IMR-90 (cell line): Measurements from ENCODE around the gene NR1D2. TPM values are rescaled to one million over a fixed set of nuclear protein-coding genes. Genes with fewer than 3 reads are reported as not detected.

Experiments used
- ATAC-seq: fragments of 200-7000 bp; cut with Tn5 transposase; 2 replicates; pipeline ENCODE4 v1.9.1; 2020; ENCODE audit warnings: low read depth, mild to moderate bottlenecking, moderate library complexity
- BruUV-seq: library from RNA; stranded (reverse); fragments of 400-500 nt; replicated peaks from 2 replicates; lab custom pipeline; 2021; lab: Mats Ljungman, UMichigan
- CTCF ChIA-PET: fragments of 300-600 bp; formaldehyde crosslinking; extraction: SDS; loops from one replicate; lab custom pipeline; 2021; ENCODE audit warnings: antibody characterized with exemption; lab: Yijun Ruan, JAX
- POLR2A ChIA-PET: fragments of 300-600 bp; sonication (Branson Sonifier 250); formaldehyde crosslinking; loops from one replicate; lab custom pipeline; 2022; ENCODE audit warnings: antibody characterized with exemption; ENCODE audit not compliant: unreplicated experiment; lab: Charles Lee
- DNase-seq: peaks from one replicate; pipeline ENCODE4 v3.0.0; 2013
- H2AFZ ChIP-seq: replicated peaks from 2 replicates; pipeline ENCODE3; 2013; ENCODE audit warnings: low read length, mild to moderate bottlenecking; ENCODE audit not compliant: poor library complexity
- H2AK5ac ChIP-seq: 2 replicates; pipeline ENCODE4 v1.6.1; 2013; ENCODE audit warnings: low read depth, low read length, inconsistent platforms
- H2AK9ac ChIP-seq: replicated peaks from 2 replicates; pipeline ENCODE3; 2013; ENCODE audit warnings: mild to moderate bottlenecking, low read depth, low read length, moderate library complexity; ENCODE audit not compliant: poor library complexity
- H2BK120ac ChIP-seq: 2 replicates; pipeline ENCODE4 v1.6.1; 2013; ENCODE audit warnings: low read depth, low read length, inconsistent platforms
- H2BK15ac ChIP-seq: 3 replicates; pipeline ENCODE4 v1.6.1; 2013; ENCODE audit warnings: low read depth, low read length, inconsistent platforms
- H2BK20ac ChIP-seq: 2 replicates; pipeline ENCODE4 v1.6.1; 2013; ENCODE audit warnings: low read depth, mild to moderate bottlenecking, inconsistent platforms, low read length, moderate library complexity
- H2BK5ac ChIP-seq: 2 replicates; pipeline ENCODE4 v1.6.1; 2013; ENCODE audit warnings: mild to moderate bottlenecking, low read depth, low read length, inconsistent platforms; ENCODE audit not compliant: poor library complexity, severe bottlenecking
- H3K14ac ChIP-seq: replicated peaks from 2 replicates; pipeline ENCODE4 v1.6.1; 2013; ENCODE audit warnings: low read depth, low read length, inconsistent platforms
- H3K18ac ChIP-seq: 2 replicates; pipeline ENCODE4 v1.6.1; 2013; ENCODE audit warnings: low read depth, low read length, control low read depth
- H3K23ac ChIP-seq: 2 replicates; pipeline ENCODE4 v1.6.1; 2013; ENCODE audit warnings: low read depth, low read length, inconsistent platforms
- H3K27ac ChIP-seq: 2 replicates; pipeline ENCODE4 v1.5.1; 2013; ENCODE audit warnings: mild to moderate bottlenecking, control low read depth, low read length; ENCODE audit not compliant: insufficient read depth
- H3K27me3 ChIP-seq: 2 replicates; pipeline ENCODE4 v1.6.1; 2013; ENCODE audit warnings: low read length; ENCODE audit not compliant: control insufficient read depth, insufficient read depth
- H3K36me3 ChIP-seq: 2 replicates; pipeline ENCODE4 v1.6.1; 2013; ENCODE audit warnings: low read length, mixed read lengths; ENCODE audit not compliant: control insufficient read depth, insufficient read depth
- H3K4ac ChIP-seq: 2 replicates; pipeline ENCODE4 v1.6.1; 2013; ENCODE audit warnings: low read depth, low read length, inconsistent platforms
- H3K4me1 ChIP-seq: 2 replicates; pipeline ENCODE4 v1.6.1; 2013; ENCODE audit warnings: low read length, mixed read lengths; ENCODE audit not compliant: control insufficient read depth, insufficient read depth
- H3K4me2 ChIP-seq: 2 replicates; pipeline ENCODE4 v1.6.1; 2013; ENCODE audit warnings: low read depth, mild to moderate bottlenecking, control low read depth, low read length, moderate library complexity
- H3K4me3 ChIP-seq: 2 replicates; pipeline ENCODE4 v1.5.1; 2013; ENCODE audit warnings: low read depth, mild to moderate bottlenecking, control low read depth, low read length, moderate library complexity; ENCODE audit not compliant: insufficient read depth
- H3K56ac ChIP-seq: 2 replicates; pipeline ENCODE4 v1.6.1; 2013; ENCODE audit warnings: low read length, inconsistent platforms; ENCODE audit not compliant: insufficient read depth; ENCODE audit errors: extremely low read depth
- H3K79me1 ChIP-seq, 2 experiments: 2 replicates each; pipeline ENCODE4 v1.6.1; 2013; ENCODE audit warnings: low read length in 2 of 2, inconsistent platforms in 1 of 2, low read depth in 1 of 2
- H3K9ac ChIP-seq: 2 replicates; pipeline ENCODE4 v1.6.1; 2013; ENCODE audit warnings: low read depth, low read length, control low read depth
- H3K9me1 ChIP-seq: 2 replicates; pipeline ENCODE4 v1.6.1; 2013; ENCODE audit warnings: low read length, inconsistent platforms; ENCODE audit not compliant: insufficient read depth
- H3K9me3 ChIP-seq: 2 replicates; pipeline ENCODE4 v1.6.1; 2013; ENCODE audit warnings: low read length; ENCODE audit not compliant: control insufficient read depth, insufficient read depth
- H4K20me1 ChIP-seq: 2 replicates; pipeline ENCODE4 v1.6.1; 2013; ENCODE audit warnings: low read length, inconsistent platforms; ENCODE audit not compliant: insufficient read depth
- H4K5ac ChIP-seq: 2 replicates; pipeline ENCODE4 v1.6.1; 2013; ENCODE audit warnings: mild to moderate bottlenecking, low read depth, low read length, control low read depth
- H4K8ac ChIP-seq, 2 experiments: 2 replicates each; pipeline ENCODE4 v1.6.1; 2013; ENCODE audit warnings: low read depth in 2 of 2, low read length in 2 of 2, control low read depth in 1 of 2, inconsistent platforms in 1 of 2
- H4K91ac ChIP-seq: 2 replicates; pipeline ENCODE4 v1.6.1; 2013; ENCODE audit warnings: low read depth, low read length, inconsistent platforms; ENCODE audit not compliant: insufficient read depth
- CEBPB ChIP-seq: IDR thresholded peaks from 2 replicates; pipeline ENCODE4 v1.6.1; 2012; ENCODE audit warnings: low read depth, low read length, improper control_type of control experiment
- CHD1 ChIP-seq: IDR thresholded peaks from 2 replicates; pipeline ENCODE4 v1.6.1; 2012; ENCODE audit warnings: low read depth, low read length, improper control_type of control experiment
- ELK1 ChIP-seq: fragments of 150-350 bp; IDR thresholded peaks from 2 replicates; pipeline ENCODE4 v1.6.1; 2016; ENCODE audit warnings: low read depth, mild to moderate bottlenecking, low read length, moderate library complexity, borderline replicate concordance
- FOS ChIP-seq: fragments of 150-350 bp; IDR thresholded peaks from 2 replicates; pipeline ENCODE4 v1.6.1; 2016; ENCODE audit warnings: low read depth, low read length
- MAFK ChIP-seq: IDR thresholded peaks from 2 replicates; pipeline ENCODE4 v1.6.1; 2012; ENCODE audit warnings: low read depth, low read length, improper control_type of control experiment
- MAZ ChIP-seq: IDR thresholded peaks from 2 replicates; pipeline ENCODE4 v1.6.1; 2012; ENCODE audit warnings: low read depth, mild to moderate bottlenecking, low read length, improper control_type of control experiment, moderate library complexity, borderline replicate concordance
- MXI1 ChIP-seq: IDR thresholded peaks from 2 replicates; pipeline ENCODE4 v1.6.1; 2012; ENCODE audit warnings: low read depth, mild to moderate bottlenecking, low read length, moderate library complexity, borderline replicate concordance
- NFE2L2 ChIP-seq: fragments of 150-350 bp; IDR thresholded peaks from 2 replicates; pipeline ENCODE4 v1.6.1; 2016; ENCODE audit warnings: low read depth, mild to moderate bottlenecking, low read length
- POLR2A ChIP-seq: IDR thresholded peaks from 2 replicates; pipeline ENCODE4 v1.6.1; 2012; ENCODE audit warnings: mild to moderate bottlenecking, low read depth, low read length
- RAD21 ChIP-seq: IDR thresholded peaks from 2 replicates; pipeline ENCODE4 v1.6.1; 2012; ENCODE audit warnings: low read length, improper control_type of control experiment
- RCOR1 ChIP-seq: IDR thresholded peaks from 2 replicates; pipeline ENCODE4 v1.6.1; 2012; ENCODE audit warnings: mild to moderate bottlenecking, low read length, improper control_type of control experiment; ENCODE audit not compliant: insufficient replicate concordance
- RFX5 ChIP-seq: IDR thresholded peaks from 2 replicates; pipeline ENCODE4 v1.8.0; 2012; ENCODE audit warnings: low read depth, mild to moderate bottlenecking, low read length, moderate library complexity
- SMC3 ChIP-seq: fragments of 150-350 bp; IDR thresholded peaks from 2 replicates; pipeline ENCODE4 v1.6.1; 2016; ENCODE audit warnings: low read depth, mild to moderate bottlenecking, antibody characterized with exemption, low read length, moderate library complexity
- USF2 ChIP-seq: fragments of 150-350 bp; IDR thresholded peaks from 2 replicates; pipeline ENCODE4 v1.6.1; 2017; ENCODE audit warnings: mild to moderate bottlenecking, antibody characterized with exemption, low read length, low read depth
- WGBS, 2 experiments: methylation state at CpG; one replicate each; pipeline versions ENCODE4 v1.1.5 to v1.1.7; 2013; ENCODE audit warnings: missing lambda C conversion rate in 2 of 2; ENCODE audit not compliant: insufficient read length in 1 of 2; ENCODE audit errors: extremely low coverage in 2 of 2; 5-methylcytosine and 5-hydroxymethylcytosine counted together
- dilution Hi-C: fragments of 300-500 bp; cut with HindIII; formaldehyde crosslinking; loops from one replicate; pipeline ENCODE4 v1.14.3; 2018; ENCODE audit warnings: low sequenced_read_pairs; ENCODE audit not compliant: unreplicated experiment
- in situ Hi-C: fragments of 300-500 bp; cut with MboI; formaldehyde crosslinking; loops from 3 replicates; pipeline ENCODE4 v1.14.3; 2019; ENCODE audit warnings: low sequenced_read_pairs, inconsistent platforms, mixed read lengths
- intact Hi-C: fragments of 100-400 bp; cut with micrococcal nuclease; formaldehyde crosslinking; loops from 2 replicates; pipeline ENCODE4 v1.10.0; 2022
- polyA plus RNA-seq, 3 experiments: library from polyadenylated mRNA; depleted of rRNA; stranded (reverse); fragments of >200 nt; gene quantifications; 2 replicates each; pipeline ENCODE4 v1.2.3, GENCODE V29; 2012; ENCODE audit warnings: low replicate concordance in 1 of 3
- total RNA-seq: library from RNA; depleted of rRNA; stranded (reverse); fragments of >200 nt; gene quantifications from 2 replicates; pipeline ENCODE4 v1.2.3, GENCODE V29; 2012

Gene NR1D2
- total and polyA plus RNA-seq, 2 of the 4 experiments (the other 2 are of a cell fraction), result 8.1 to 41.0 TPM

GRCh38 chr3:23932571-23932970, 12.5 kb upstream of the NR1D2 start:
- no peak overlapping the region for H3K4ac ChIP-seq
- H4K8ac ChIP-seq, result no peak overlapping the region
- no peak overlapping the region for H2AK9ac ChIP-seq
- no peak for ATAC-seq
- H3K36me3 ChIP-seq, result no peaks in the 10 kb centered on the region
- no peak overlapping the region for H3K27ac ChIP-seq
- H3K9me3 ChIP-seq, result no peaks in the 10 kb centered on the region
- H2BK120ac ChIP-seq, result no peak overlapping the region
- H4K20me1 ChIP-seq, result no peaks in the 10 kb centered on the region
- DNase-seq, result no peak
- TF ChIP-seq MXI1 (no peak), ELK1 (no peak), SMC3 (no peak), FOS (no peak), MAFK (no peak), RCOR1 (no peak), RFX5 (no peak), CEBPB (no peak), MAZ (no peak), RAD21 (no peak), CHD1 (no peak), POLR2A (no peak), USF2 (no peak), NFE2L2 (no peak)
- no peak overlapping the region for H2BK20ac ChIP-seq
- H3K9ac ChIP-seq, result no peak overlapping the region
- ChIA-PET POLR2A (no interaction called here), CTCF (no interaction called here)
- no TSS peak for BruUV-seq
- WGBS, 2 experiments, result no CpG with 5 or more reads among the region's 4 CpGs
- no peak overlapping the region for H3K4me2 ChIP-seq
- 0 out of 2 replicates have a peak, but pooled peaks cover 4% of the 10 kb centered on the region for H3K9me1 ChIP-seq
- dilution Hi-C loops, result no loop called here
- no peaks in the 10 kb centered on the region for H3K4me1 ChIP-seq
- in situ Hi-C loops, result no loop called here
- no peak overlapping the region for H2AK5ac ChIP-seq
- H3K27me3 ChIP-seq, result peaks cover 4% of the 10 kb centered on the region; the same call in 1 of the 2 replicates
- no peak overlapping the region for H3K4me3 ChIP-seq
- no peak overlapping the region for H3K14ac ChIP-seq
- no peak overlapping the region for H3K18ac ChIP-seq
- intact Hi-C loops, result no loop called here
- no peak overlapping the region for H2BK5ac ChIP-seq
- H2BK15ac ChIP-seq, result no peak overlapping the region
- no peak overlapping the region for H3K23ac ChIP-seq
- no peak overlapping the region for H2AFZ ChIP-seq
- H3K56ac ChIP-seq, result no peak overlapping the region
- H4K5ac ChIP-seq, result no peak overlapping the region
- H3K79me1 ChIP-seq, result no peaks in the 10 kb centered on the region
- no peak overlapping the region for H4K91ac ChIP-seq
